Measurements from ENCODE around the gene MCF2L. TPM values are rescaled to one million over a fixed set of nuclear protein-coding genes. Genes with fewer than 3 reads are reported as not detected.

Gene MCF2L
- total and polyA plus RNA-seq, 9 of the 15 experiments (the other 6 are each of a cell fraction or from before 2014, with no cell fraction given): 0.05 to 0.25 (median 0.18) TPM; not detected in 5

GRCh38 chr13:113013303-113013702 lies 44.3 kb downstream of the MCF2L start (continued):
- TF ChIP-seq ZBTB26 (CRISPR knock-in tag; IDR thresholded peaks at IDR 0.05): no peak
- TF ChIP-seq TARDBP (IDR thresholded peaks at IDR 0.05): no peak
- no peak for TF ChIP-seq RFX5 (IDR thresholded peaks at IDR 0.05; ENCODE audit: low read depth, low read length)
- TF ChIP-seq, protein P1, sequence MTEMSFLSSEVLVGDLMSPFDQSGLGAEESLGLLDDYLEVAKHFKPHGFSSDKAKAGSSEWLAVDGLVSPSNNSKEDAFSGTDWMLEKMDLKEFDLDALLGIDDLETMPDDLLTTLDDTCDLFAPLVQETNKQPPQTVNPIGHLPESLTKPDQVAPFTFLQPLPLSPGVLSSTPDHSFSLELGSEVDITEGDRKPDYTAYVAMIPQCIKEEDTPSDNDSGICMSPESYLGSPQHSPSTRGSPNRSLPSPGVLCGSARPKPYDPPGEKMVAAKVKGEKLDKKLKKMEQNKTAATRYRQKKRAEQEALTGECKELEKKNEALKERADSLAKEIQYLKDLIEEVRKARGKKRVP (CRISPR knock-in tag; IDR thresholded peaks at IDR 0.05): no peak

- ChIA-PET POLR2A (no interaction called here), CTCF (ENCODE audit: low intra/inter-chr PET ratio) (no interaction called here)
- no peak for ATAC-seq
- Histone ChIP-seq H3K27ac (ENCODE audit: extremely low read depth, low read depth, low read length) (no peak overlapping the region), H3K4me1 (replicated peaks in 1 of 2; ENCODE audit: control insufficient read depth in 2 of 2, insufficient read depth in 2 of 2, low read length in 2 of 2) (peaks cover 0 to 5% of the 10 kb centered on the region in 2 experiments; a peak in 1 of 5 replicates), H3K9ac (ENCODE audit: insufficient read depth in 1 of 2, low read depth in 2 of 2, low read length in 2 of 2) (no peak overlapping the region), H3K9me3 (replicated peaks; ENCODE audit: control insufficient read depth, insufficient read depth, low read depth, low read length) (no peaks in the 10 kb centered on the region), H3K4me3 (no peak overlapping the region), H3K9me1 (ENCODE audit: control insufficient read depth, insufficient read depth, low read length) (no peaks in the 10 kb centered on the region), H3K79me2 (ENCODE audit: control insufficient read depth, insufficient read depth, low read length) (no peaks in the 10 kb centered on the region), H3K36me3 (ENCODE audit: control insufficient read depth, insufficient read depth, low read length) (no peaks in the 10 kb centered on the region), H3K27me3 (ENCODE audit: control insufficient read depth in 2 of 2, insufficient read depth in 2 of 2, low read length in 2 of 2) (peaks cover 8 to 49% of the 10 kb centered on the region in 2 experiments; a peak in 3 of 5 replicates), H3K4me2 (ENCODE audit: insufficient read depth, low read length) (no peak overlapping the region), H4K20me1 (replicated peaks; ENCODE audit: control insufficient read depth, insufficient read depth, low read length) (peaks cover 3% of the 10 kb centered on the region; the same call in 1 of the 2 replicates), H2AFZ (ENCODE audit: low read depth, low read length) (no peak overlapping the region)
- no peak for DNase-seq (ENCODE audit: extremely low read depth in 1 of 4, low spot score in 3 of 4)
- no peak for FAIRE-seq
- in situ Hi-C loops (cut with MboI) (no loop called here), intact Hi-C loops (cut with micrococcal nuclease) (no loop called here)
- BruUV-seq (replicated peaks): no TSS peak
- WGBS (ENCODE audit: insufficient coverage, low coverage, missing lambda C conversion rate): 0% methylated on average over 22 of the region's 25 CpGs
- no peak for TF ChIP-seq NFIX (CRISPR knock-in tag; IDR thresholded peaks at IDR 0.05; ENCODE audit: low read depth)
- TF ChIP-seq BMI1 (IDR thresholded peaks at IDR 0.05; ENCODE audit: low read length): no peak
- no peak for TF ChIP-seq ZNF175 (CRISPR knock-in tag; IDR thresholded peaks at IDR 0.05; ENCODE audit: low read depth)
- TF ChIP-seq ETV6 (IDR thresholded peaks at IDR 0.05; ENCODE audit: borderline replicate concordance in 1 of 2, low read depth in 2 of 2, low read length in 1 of 2): no peak
- TF ChIP-seq ETV6 (CRISPR knock-in tag; IDR thresholded peaks at IDR 0.05; ENCODE audit: borderline replicate concordance): no peak
- TF ChIP-seq CBFB (CRISPR knock-in tag; IDR thresholded peaks at IDR 0.05): no peak
- no peak for TF ChIP-seq RFX7 (CRISPR knock-in tag; IDR thresholded peaks at IDR 0.05)
- TF ChIP-seq PHF8 (IDR thresholded peaks at IDR 0.05; ENCODE audit: borderline replicate concordance, low read length): no peak
- TF ChIP-seq, protein P2, sequence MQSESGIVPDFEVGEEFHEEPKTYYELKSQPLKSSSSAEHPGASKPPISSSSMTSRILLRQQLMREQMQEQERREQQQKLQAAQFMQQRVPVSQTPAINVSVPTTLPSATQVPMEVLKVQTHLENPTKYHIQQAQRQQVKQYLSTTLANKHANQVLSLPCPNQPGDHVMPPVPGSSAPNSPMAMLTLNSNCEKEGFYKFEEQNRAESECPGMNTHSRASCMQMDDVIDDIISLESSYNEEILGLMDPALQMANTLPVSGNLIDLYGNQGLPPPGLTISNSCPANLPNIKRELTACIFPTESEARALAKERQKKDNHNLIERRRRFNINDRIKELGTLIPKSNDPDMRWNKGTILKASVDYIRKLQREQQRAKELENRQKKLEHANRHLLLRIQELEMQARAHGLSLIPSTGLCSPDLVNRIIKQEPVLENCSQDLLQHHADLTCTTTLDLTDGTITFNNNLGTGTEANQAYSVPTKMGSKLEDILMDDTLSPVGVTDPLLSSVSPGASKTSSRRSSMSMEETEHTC (IDR thresholded peaks at IDR 0.05): no peak
- TF ChIP-seq POLR2AphosphoS5 (IDR thresholded peaks at IDR 0.05; ENCODE audit: control insufficient read depth, insufficient read depth, low read depth, low read length): no peak
- TF ChIP-seq ZNF830 (CRISPR knock-in tag; IDR thresholded peaks at IDR 0.05): no peak
- no peak for TF ChIP-seq SUPT5H (IDR thresholded peaks at IDR 0.05)
- no peak for TF ChIP-seq HNRNPK (IDR thresholded peaks at IDR 0.05; ENCODE audit: low read depth, low read length, poor library complexity, severe bottlenecking)
- no peak for TF ChIP-seq FOXK1 (CRISPR knock-in tag; IDR thresholded peaks at IDR 0.05; ENCODE audit: borderline replicate concordance)
Observed at GRCh38 chr13:113013878-113014751, 45.1 kb downstream of the MCF2L start.

All from K562 (cell line).